HL-60 (cell line): Measurements from ENCODE around the gene SCART1.

ENCODE experiments used
- GABPA ChIP-seq: IDR thresholded peaks from 2 replicates; pipeline ENCODE4 v1.6.1; 2012; ENCODE audit warnings: low read depth
- POLR2AphosphoS5 ChIP-seq: IDR thresholded peaks from 2 replicates; pipeline ENCODE4 v1.6.1; 2012; ENCODE audit warnings: low read depth
- TF ChIP-seq, protein P1 (sequence below): IDR thresholded peaks from one replicate; pipeline ENCODE4 v1.5.1; 2011; ENCODE audit warnings: low read length, control low read depth, inconsistent platforms; ENCODE audit not compliant: insufficient read depth

DNA sequence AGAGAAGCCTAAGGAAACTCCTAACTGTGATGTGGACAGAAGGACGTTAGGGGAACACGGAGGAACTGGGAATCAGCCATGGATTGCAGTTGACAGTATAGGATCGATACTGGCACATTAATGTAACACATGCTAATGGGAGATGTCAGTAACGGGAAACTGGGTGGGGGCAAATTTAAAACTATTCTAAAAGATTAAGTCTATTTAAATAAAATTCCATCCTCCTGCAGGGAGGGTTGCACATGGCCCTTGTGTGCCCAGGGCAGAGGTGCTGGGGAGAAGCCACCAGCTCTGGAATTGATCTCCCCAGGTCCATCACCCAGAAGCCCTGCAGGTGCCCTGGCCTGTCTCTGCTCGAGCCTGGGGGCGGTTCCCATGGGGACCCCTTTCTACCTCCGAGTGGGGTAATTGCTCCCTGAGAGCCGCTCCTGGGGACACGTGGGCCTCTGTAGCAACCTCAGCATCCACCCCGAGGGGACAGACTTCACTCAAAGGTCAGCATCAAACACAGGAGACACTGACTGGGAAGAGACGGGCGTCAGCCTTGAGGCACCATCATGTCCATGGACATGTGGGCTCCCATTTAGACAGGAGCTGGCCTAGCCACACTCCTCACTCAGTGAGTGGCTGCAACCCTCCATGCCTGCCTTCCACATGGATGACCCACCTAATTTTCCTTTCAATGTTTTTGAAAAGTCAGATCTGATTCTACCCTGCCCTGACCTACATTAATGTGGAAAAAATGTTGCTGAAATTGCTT, 21.1 kb downstream of the SCART1 start:
- TF ChIP-seq, protein P1, sequence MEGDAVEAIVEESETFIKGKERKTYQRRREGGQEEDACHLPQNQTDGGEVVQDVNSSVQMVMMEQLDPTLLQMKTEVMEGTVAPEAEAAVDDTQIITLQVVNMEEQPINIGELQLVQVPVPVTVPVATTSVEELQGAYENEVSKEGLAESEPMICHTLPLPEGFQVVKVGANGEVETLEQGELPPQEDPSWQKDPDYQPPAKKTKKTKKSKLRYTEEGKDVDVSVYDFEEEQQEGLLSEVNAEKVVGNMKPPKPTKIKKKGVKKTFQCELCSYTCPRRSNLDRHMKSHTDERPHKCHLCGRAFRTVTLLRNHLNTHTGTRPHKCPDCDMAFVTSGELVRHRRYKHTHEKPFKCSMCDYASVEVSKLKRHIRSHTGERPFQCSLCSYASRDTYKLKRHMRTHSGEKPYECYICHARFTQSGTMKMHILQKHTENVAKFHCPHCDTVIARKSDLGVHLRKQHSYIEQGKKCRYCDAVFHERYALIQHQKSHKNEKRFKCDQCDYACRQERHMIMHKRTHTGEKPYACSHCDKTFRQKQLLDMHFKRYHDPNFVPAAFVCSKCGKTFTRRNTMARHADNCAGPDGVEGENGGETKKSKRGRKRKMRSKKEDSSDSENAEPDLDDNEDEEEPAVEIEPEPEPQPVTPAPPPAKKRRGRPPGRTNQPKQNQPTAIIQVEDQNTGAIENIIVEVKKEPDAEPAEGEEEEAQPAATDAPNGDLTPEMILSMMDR: no peak
- TF ChIP-seq POLR2AphosphoS5 (no peak), GABPA (no peak)
